GM10266 (cell line): ENCODE measurements around the gene PIGH.

Experiments
- DNase-seq: peaks from one replicate; pipeline ENCODE4 v3.0.0; 2012; ENCODE audit errors: extremely low spot score
- TF ChIP-seq, protein P1 (sequence below): IDR thresholded peaks from 2 replicates; pipeline ENCODE4 v1.5.1; 2012; ENCODE audit warnings: mild to moderate bottlenecking, low read depth; ENCODE audit not compliant: control insufficient read depth, insufficient read depth; ENCODE audit errors: missing control alignments

The PIGH gene

GRCh38 chr14:67562025-67562775 lies 37.9 kb downstream of the PIGH start:
- DNase-seq, result no peak
- TF ChIP-seq, protein P1, sequence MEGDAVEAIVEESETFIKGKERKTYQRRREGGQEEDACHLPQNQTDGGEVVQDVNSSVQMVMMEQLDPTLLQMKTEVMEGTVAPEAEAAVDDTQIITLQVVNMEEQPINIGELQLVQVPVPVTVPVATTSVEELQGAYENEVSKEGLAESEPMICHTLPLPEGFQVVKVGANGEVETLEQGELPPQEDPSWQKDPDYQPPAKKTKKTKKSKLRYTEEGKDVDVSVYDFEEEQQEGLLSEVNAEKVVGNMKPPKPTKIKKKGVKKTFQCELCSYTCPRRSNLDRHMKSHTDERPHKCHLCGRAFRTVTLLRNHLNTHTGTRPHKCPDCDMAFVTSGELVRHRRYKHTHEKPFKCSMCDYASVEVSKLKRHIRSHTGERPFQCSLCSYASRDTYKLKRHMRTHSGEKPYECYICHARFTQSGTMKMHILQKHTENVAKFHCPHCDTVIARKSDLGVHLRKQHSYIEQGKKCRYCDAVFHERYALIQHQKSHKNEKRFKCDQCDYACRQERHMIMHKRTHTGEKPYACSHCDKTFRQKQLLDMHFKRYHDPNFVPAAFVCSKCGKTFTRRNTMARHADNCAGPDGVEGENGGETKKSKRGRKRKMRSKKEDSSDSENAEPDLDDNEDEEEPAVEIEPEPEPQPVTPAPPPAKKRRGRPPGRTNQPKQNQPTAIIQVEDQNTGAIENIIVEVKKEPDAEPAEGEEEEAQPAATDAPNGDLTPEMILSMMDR, result no peak

DNA sequence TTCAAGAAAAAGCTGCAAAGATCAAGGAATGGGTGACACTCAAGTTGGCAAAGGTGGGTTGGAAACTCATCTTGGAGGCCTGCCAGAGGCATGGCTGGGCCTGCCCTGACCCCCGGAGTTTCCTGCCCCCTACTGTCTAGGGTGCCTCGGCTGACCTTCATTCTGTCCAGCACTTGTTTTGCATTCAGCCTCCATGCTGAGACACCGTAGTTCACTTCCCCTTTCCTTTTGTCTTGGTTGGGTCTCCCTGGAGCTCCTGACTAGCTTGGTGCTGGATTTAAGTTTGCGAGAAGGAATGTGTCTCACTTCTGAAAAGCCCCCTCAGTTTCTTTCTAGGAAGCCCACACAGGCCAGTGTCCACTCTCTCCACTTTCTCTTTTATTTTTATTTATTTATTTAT lies 40.4 kb downstream of the PIGH start:
- no peak for DNase-seq
- TF ChIP-seq, protein P1, result no peak

DNA sequence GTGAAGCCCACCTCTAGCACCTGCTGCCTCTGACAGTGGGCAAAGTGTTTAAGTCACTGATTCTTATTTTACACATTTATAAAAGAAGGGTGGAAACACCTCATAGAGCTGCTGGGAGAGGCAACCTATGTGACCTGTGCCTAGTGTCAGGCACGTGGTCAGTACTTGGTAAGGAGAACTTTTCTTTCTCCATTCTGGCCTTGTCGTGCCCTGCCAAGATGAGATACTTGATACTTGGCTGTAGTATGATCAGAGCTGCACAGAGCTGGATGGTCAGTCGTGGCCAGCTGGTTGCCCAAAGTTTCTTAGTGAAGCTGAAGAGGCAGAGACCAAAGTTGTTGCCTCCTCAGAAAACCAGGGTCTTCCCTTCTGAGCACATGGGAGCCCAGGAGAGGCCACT lies 42.4 kb downstream of the PIGH start:
- no peak for DNase-seq
- TF ChIP-seq, protein P1, result no peak

- DNase-seq, result no peak
- TF ChIP-seq, protein P1, result no peak
Observed at GRCh38 chr14:67557118-67557517, 43.0 kb downstream of the PIGH start.

GRCh38 chr14:67556671-67557070 lies 43.4 kb downstream of the PIGH start:
- DNase-seq, result no peak
- TF ChIP-seq, protein P1, result no peak

DNA sequence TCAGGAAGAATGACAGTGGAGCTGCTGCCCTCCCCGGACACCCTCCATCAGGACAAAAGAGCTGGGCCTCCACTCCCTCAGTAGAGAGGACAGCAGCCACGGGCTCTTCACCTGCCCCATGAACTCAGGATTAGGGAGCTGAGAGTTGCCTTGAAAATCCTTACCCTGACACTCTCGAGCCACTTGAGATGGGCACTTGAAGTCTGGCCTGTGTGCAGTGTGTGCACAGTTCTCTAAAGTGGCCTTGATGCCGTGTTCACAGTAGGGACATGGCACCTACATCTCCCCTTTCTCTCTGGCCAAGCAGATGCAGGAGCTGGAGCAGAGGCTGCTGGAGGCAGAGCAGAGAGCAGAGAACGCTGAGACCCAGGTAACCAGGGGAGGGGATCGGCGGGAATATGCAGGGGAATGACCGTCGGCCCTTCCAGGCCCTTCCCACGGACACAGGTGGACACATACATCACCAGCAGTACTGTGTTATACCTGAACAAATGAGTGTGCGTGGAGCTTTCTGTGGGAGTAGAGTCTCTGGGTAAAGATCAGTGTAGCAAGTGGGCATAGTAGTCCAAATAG lies 44.5 kb downstream of the PIGH start:
- DNase-seq, result no peak
- TF ChIP-seq, protein P1, result no peak

GRCh38 chr14:67554341-67554740 lies 45.7 kb downstream of the PIGH start:
- no peak for DNase-seq

More at GRCh38 chr14:67554341-67554740, 45.7 kb downstream of the PIGH start:
- TF ChIP-seq, protein P1, result no peak
